Measurements from ENCODE around the gene HTRA3.

DNA sequence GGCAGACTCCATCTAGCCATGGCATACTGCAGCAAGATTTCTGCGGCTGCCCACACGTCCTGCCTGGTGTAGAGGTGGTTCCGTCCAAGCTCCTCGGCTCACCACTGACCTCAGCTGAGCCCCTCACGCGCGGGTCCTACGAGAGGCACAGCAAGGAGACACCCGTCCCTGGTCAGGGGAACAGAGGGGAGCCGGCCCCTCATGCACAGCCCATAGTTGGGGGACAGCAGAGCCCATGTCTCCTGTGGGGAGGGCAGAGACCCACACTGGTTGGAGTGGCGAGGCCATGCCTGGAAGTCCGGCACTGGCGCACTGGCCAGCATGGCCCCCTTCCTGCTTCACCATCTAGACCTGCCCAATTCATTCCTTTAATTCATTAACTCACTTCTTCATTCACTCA, 80.8 kb downstream of the HTRA3 start:
- TF ChIP-seq, protein P1, sequence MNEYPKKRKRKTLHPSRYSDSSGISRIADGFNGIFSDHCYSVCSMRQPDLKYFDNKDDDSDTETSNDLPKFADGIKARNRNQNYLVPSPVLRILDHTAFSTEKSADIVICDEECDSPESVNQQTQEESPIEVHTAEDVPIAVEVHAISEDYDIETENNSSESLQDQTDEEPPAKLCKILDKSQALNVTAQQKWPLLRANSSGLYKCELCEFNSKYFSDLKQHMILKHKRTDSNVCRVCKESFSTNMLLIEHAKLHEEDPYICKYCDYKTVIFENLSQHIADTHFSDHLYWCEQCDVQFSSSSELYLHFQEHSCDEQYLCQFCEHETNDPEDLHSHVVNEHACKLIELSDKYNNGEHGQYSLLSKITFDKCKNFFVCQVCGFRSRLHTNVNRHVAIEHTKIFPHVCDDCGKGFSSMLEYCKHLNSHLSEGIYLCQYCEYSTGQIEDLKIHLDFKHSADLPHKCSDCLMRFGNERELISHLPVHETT (tag by site-specific recombination; IDR thresholded peaks at IDR 0.05), result no peak
- TF ChIP-seq ZSCAN18 (tag by site-specific recombination; IDR thresholded peaks at IDR 0.05) (no peak), ZNF274 (IDR thresholded peaks at IDR 0.05; ENCODE audit: low read length) (no peak), ZNF274 (tag by site-specific recombination; IDR thresholded peaks at IDR 0.05; ENCODE audit: borderline replicate concordance) (no peak)

All from HEK293 (cell line).